Adrenal gland (tissue), 12 donors: ENCODE measurements around the gene ZNF221. TPM values are rescaled to one million over a fixed set of nuclear protein-coding genes. Genes with fewer than 3 reads are reported as not detected.

Experiments used
- DNase-seq, 7 donors: peaks; one replicate each; pipeline ENCODE4 v3.0.0-alpha.2; 2019 to 2020
- H3K27ac ChIP-seq, 5 donors: fragments of 200-600 bp; sonication (generic) in 4 of 5; 1 replicate in 3 of 5; 2 replicates in 2 of 5; pipeline versions ENCODE4 v1.5.1 to v1.8.0; 2016 to 2020; ENCODE audit warnings: mild to moderate bottlenecking in 1 of 5
- H3K27me3 ChIP-seq: fragments of 200-600 bp; 2 replicates; pipeline ENCODE4 v1.8.0; 2021
- H3K36me3 ChIP-seq, 2 donors: fragments of 200-600 bp; replicated peaks in 1 of 2; 1 replicate in 1 of 2; 2 replicates in 1 of 2; pipeline versions ENCODE4 v1.5.1 to v1.8.0; 2018 to 2022
- H3K4me1 ChIP-seq, 2 donors: fragments of 200-600 bp; replicated peaks in 1 of 2; 1 replicate in 1 of 2; 2 replicates in 1 of 2; pipeline versions ENCODE4 v1.5.1 to v1.8.0; 2018 to 2021
- H3K4me3 ChIP-seq, 4 donors: fragments of 200-600 bp; sonication (generic) in 3 of 4; one replicate each; pipeline ENCODE4 v1.5.1; 2016 to 2018
- H3K9me3 ChIP-seq, 3 donors: fragments of 200-600 bp; sonication (generic) in 1 of 3; replicated peaks in 1 of 3; 1 replicate in 2 of 3; 2 replicates in 1 of 3; pipeline versions ENCODE4 v1.5.1 to v1.8.0; 2016 to 2021
- POLR2A ChIP-seq, 2 donors: fragments of 450-650 bp; IDR thresholded peaks; one replicate each; pipeline ENCODE4 v1.6.1; 2017; ENCODE audit warnings: antibody characterized with exemption in 2 of 2, mild to moderate bottlenecking in 2 of 2, moderate library complexity in 1 of 2
- WGBS, 4 donors: extraction: QIAGEN DNeasy Blood & Tissue Kit in 2 of 4; methylation state at CpG; one replicate each; pipeline versions ENCODE4 v1.1.5 to v1.1.7; 2013 to 2017; 5-methylcytosine and 5-hydroxymethylcytosine counted together
- intact Hi-C, 2 donors: fragments of 100-400 bp; cut with DNase I; formaldehyde crosslinking; loops; one replicate each; pipeline versions ENCODE4 v1.14.1 to v1.15.0; 2022 to 2023
- polyA plus RNA-seq, 3 donors: library from polyadenylated mRNA; stranded (reverse); fragments of 200-250 nt in 2 of 3; fragments of 350-450 nt in 1 of 3; fragmentation: Illumina TruSeq in 1 of 3; extraction: RNeasy Lipid Tissue Mini Kit (QIAGEN cat#74804) in 1 of 3; gene quantifications; one replicate each; pipeline ENCODE4 v1.2.3, GENCODE V29; 2013 to 2014
- total RNA-seq, 9 donors: library from RNA; depleted of rRNA in 4 of 9; stranded (reverse); fragments of >200 nt in 4 of 9; fragments of 120-200 nt in 1 of 9; fragmentation: NEBNext Ultra II Directional in 1 of 9; extraction: Animal tissue kit (Norgen Biotek cat#: 25700) in 1 of 9; gene quantifications; one replicate each; pipeline versions ENCODE4 v1.1.0 to v1.2.4, GENCODE V29; 2013 to 2023
- TF ChIP-seq, protein P1 (sequence below), 6 experiments: fragments of 450-650 bp in 4 of 6; fragments of 200-600 bp in 2 of 6; sonication (generic) in 1 of 6; IDR thresholded peaks; 1 replicate in 5 of 6; 2 replicates in 1 of 6; pipeline versions ENCODE4 v1.5.1 to v1.8.0; 2016 to 2021; ENCODE audit warnings: antibody characterized with exemption in 6 of 6, mild to moderate bottlenecking in 2 of 6, moderate library complexity in 1 of 6
- donor health status: healthy with polysubstance abuse.
- donor health status: Bipolar disorder and iron deficiency.
- donor health status: DM: yes; HTN: yes; CAD: no.
- donor health status: DM: no; HTN: no; CAD: no.
- donor health status: DM: no; HTN: no; CAD: no.
- donor health status: DM: yes; HTN: yes; CAD: no.

Gene ZNF221
- total and polyA plus RNA-seq, 12 donors: 2.6 to 12.8 (median 4.9) TPM

GRCh38 chr19:43934055-43934984, 16.7 kb upstream of the ZNF221 start:
- no peaks in the 10 kb centered on the region for H3K27me3 ChIP-seq

GRCh38 chr19:43934985-43935708, 15.9 kb upstream of the ZNF221 start, which contains the start of gene ZNF45:
Gene ZNF45, minus strand, starts transcription at chr19:43935282. Its CDS starts 13,097 bp downstream, at chr19:43922185.
- Histone ChIP-seq H3K36me3 (peaks cover 0 to 24% of the 10 kb centered on the region in 2 donors), H3K4me3 (peak within 1 kb of the TSS; percentile 2 to 77 (median 64)), H3K27ac (peak within 1 kb of the TSS; percentile 52 to 92 (median 86)), H3K27me3 (no peaks in the 10 kb centered on the region), H3K9me3 (no peaks in the 10 kb centered on the region), H3K4me1 (peaks cover 0 to 17% of the 10 kb centered on the region in 2 donors)
- WGBS, 4 donors: 0 to 1% (median 0%) methylated on average over 12 to 42 of the region's 42 CpGs
- DNase-seq: peak; percentile 88 to 94 (median 91)
- intact Hi-C loops: no loop called here
- TF ChIP-seq POLR2A (IDR thresholded peaks at IDR 0.05): peak; percentile 14 to 74
- TF ChIP-seq, protein P1, sequence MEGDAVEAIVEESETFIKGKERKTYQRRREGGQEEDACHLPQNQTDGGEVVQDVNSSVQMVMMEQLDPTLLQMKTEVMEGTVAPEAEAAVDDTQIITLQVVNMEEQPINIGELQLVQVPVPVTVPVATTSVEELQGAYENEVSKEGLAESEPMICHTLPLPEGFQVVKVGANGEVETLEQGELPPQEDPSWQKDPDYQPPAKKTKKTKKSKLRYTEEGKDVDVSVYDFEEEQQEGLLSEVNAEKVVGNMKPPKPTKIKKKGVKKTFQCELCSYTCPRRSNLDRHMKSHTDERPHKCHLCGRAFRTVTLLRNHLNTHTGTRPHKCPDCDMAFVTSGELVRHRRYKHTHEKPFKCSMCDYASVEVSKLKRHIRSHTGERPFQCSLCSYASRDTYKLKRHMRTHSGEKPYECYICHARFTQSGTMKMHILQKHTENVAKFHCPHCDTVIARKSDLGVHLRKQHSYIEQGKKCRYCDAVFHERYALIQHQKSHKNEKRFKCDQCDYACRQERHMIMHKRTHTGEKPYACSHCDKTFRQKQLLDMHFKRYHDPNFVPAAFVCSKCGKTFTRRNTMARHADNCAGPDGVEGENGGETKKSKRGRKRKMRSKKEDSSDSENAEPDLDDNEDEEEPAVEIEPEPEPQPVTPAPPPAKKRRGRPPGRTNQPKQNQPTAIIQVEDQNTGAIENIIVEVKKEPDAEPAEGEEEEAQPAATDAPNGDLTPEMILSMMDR (IDR thresholded peaks at IDR 0.05): no peak

More at GRCh38 chr19:43934055-43934984, 16.7 kb upstream of the ZNF221 start:
- Histone ChIP-seq H3K4me1 (peaks cover 0 to 17% of the 10 kb centered on the region in 2 donors), H3K27ac (peak overlapping the region in 4 of 5 donors; percentile 85 to 92 (median 88)), H3K36me3 (peaks cover 0 to 32% of the 10 kb centered on the region in 2 donors), H3K9me3 (no peaks in the 10 kb centered on the region), H3K4me3 (peak overlapping the region; percentile 2 to 77 (median 64))
- DNase-seq: no peak
- intact Hi-C loops: no loop called here
- TF ChIP-seq, protein P1 (IDR thresholded peaks at IDR 0.05): no peak
- TF ChIP-seq POLR2A (IDR thresholded peaks at IDR 0.05): no peak
- WGBS, 4 donors: 8 to 13% (median 9%) methylated on average over 15 of the region's 15 CpGs

DNA sequence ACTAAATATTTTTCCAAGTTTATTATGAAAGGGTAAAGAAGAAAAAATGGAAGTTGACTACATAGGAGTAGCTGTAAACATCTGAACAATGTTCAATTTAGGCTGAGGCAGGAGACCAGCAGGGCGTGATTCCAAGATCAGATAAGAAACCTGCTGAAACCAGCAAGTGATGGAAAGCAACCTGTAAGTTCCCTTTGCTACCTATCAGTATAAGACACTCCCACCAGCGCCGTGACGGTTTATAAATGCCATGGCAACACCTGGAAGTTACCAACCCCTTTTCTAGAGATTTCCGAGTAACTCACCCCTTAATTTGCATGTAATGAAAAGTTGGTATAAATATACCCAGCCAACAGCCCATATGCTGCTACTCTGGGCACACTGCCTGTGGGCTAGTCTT, 14.8 kb upstream of the ZNF221 start:
- TF ChIP-seq, protein P1 (IDR thresholded peaks at IDR 0.05): no peak
- no peak for TF ChIP-seq POLR2A (IDR thresholded peaks at IDR 0.05)
- H3K27ac ChIP-seq: no peak overlapping the region
- peaks cover 0 to 17% of the 10 kb centered on the region in 2 donors for H3K4me1 ChIP-seq
- DNase-seq: no peak
- H3K4me3 ChIP-seq: no peak overlapping the region
- H3K27me3 ChIP-seq: no peaks in the 10 kb centered on the region
- no peaks in the 10 kb centered on the region for H3K9me3 ChIP-seq
- 71 to 84% (median 80%) methylated on average over 5 of the region's 5 CpGs for WGBS, 4 donors
- peaks cover 0 to 14% of the 10 kb centered on the region in 2 donors for H3K36me3 ChIP-seq
- intact Hi-C loops: no loop called here
